Inflammatory macrophage (primary cell): Measurements from ENCODE around the gene FUT7.
"Not testable (repeated sequence)": the region's sequence is repeated elsewhere in the genome, so short reads cannot be mapped to it uniquely, and the experiment has no call there.

Experiments used
- DNase-seq, 2 donors: peaks; one replicate each; pipeline ENCODE4 v3.0.0-alpha.2; 2020 to 2022

The FUT7 gene

DNA sequence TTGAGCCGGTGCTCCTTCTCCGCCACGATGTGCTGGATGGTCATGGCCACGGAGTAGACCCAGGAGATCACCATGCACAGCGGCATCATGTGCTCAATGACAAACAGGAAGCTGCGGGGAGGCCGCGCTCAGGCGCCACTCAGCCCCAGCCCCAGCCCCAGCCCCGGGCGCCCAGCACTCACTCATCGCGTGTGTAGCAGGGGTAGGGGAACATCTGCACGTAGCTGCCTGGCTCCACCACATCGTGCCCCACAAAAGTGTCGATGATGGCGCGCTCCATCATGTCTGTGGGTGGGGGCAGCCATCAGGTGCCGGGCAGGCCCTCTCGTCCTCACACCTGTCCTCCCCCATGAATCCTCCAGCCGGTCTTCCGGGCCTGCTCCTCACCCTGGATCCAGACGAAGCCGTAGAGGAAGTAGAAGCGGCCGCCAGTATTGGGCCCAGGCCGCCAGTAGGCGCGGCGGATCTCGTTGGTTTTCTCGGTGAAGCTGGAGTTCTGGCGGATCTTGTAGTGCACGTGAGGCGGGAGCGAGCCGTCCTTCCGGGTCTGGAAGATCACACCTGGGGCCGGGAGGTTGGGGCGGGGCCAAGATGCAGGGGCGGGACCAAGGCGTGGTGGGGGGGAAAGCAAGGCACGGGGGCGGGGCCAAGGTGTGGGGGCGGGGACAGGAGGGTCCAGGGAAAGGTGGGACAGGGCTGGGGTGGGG lies 13.9 kb downstream of the FUT7 start:
- DNase-seq, result no peak

DNA sequence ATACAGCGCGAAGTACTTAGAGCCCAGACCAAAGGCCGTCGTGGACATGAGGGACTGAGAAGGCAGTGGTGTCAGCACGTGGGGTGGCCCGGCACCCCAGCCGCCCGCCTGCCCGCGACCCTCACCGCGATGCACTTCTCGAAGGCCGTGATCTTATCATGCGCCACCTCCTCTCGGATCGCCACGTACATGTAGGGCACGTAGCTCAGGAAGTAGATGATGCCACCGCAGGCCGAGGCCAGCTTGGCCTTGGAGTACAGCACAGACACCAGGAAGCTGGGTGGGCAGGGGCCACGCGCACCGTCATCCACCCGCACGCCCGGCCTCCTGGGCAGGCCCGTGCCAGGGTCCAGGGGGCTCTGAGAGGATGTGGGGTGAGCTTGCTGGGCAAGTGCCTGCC lies 14.8 kb downstream of the FUT7 start:
- DNase-seq, result no peak

DNA sequence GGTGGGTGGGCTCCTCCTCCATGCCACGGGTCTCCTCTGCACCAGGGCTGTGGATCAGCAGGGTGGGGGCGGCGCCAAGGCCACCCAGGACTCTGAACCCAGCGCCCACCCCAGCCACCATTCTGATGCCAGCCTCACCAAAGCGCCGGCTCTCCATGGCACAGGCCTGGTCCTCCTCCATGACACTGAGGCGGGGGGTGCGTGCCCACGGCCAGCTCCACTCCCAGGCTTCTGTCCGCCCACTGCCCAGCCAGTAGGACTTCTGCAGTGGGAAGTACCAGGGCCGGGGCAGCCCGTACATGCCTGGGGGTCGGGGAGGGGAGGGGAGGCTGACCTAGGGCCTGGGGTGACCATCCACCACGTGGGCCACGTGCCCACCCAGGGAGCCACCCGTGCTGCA lies 15.5 kb downstream of the FUT7 start:
- DNase-seq, result no peak

DNA sequence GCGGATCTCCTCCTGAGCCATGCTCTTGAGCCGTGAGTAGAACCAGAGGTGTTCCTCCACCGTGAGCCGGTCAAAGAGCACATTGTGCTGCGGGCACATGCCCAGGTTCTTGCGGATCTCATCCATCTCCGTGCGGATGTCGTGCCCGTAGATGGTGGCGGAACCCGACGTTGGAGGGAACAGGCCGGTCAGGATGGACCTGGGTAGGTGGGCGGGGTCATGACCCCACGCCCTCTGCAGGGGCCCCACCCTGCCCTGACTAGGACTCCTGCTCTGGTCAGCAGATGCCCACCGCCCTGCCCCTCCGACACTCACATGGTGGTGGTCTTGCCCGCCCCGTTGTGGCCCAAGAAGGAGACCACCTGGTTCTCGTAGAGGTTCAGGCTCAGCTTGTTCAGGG lies 15.9 kb downstream of the FUT7 start:
- DNase-seq, result no peak

DNA sequence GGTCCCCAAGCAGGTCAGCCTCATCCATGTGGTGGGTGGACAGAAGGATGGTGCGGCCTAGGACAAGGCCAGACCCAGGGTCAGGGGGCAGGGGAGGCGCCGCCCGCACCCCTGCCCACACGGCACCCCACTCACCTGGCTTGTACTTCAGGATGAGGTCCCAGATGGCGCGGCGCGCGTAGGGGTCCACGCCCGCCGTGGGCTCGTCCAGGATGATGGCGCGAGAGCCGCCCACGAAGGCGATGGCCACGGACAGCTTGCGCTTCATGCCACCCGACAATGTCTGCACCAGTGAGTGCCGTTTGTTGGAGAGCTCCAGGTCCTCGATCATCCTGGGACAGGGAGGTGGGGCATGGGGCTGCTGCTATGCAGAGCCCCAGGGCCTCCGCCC lies 16.4 kb downstream of the FUT7 start:
- DNase-seq, result no peak

DNA sequence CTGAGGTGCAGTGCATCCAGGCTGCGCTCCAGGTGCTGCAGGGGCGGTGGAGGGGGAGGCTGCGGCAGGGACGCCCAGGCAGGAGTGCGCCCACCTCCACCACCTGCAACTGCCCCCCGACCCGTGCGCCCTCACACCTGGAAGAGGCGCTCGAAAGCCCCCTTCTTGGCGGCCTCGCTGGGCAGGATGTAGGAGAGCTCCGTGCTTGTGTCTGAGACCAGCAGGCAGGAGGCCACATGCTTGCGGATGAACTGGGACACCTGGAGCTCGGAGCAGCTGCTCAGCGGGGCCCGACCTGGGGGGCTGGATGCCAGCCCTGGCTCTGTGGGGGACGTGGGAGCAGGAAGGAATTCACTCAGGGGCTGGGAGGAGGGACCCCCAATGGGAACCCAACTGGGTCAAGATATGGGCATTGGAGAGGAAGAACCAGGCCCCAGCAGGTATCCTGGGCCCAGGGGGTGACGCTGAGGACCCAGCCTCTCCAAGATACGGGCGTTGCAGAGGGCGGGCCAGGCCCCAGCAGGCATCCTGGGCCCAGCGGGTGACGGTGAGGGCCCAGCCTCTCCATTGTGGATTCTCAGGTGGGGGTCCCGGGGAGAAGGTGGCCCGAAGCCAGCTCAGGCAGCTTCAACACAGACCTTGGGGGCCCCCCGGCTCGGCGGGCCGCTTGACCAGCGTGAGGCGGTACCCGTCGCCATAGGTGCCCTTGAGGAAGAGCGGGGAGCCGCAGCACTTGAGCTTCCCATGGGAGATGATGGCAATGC lies 16.9 kb downstream of the FUT7 start:
- no peak for DNase-seq

DNA sequence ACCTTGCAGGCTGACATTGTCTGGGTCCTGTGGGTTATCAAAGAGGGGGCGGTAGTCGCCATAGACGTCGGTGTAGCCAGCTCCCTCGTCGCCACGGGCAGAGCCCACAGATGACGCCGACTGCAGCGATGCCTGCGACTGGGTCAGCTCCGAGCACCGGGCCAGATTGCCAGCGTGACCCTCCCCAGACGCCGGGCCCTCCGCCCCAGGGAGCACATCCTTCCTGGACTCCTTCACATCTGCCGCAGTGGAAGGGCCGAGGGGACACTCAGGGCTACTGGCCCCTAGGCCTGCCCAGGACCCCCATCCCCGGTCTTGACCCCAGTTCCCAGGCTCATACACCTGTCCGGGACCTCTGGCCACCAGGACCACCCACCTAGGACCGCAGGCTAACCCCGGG lies 17.7 kb downstream of the FUT7 start:
- DNase-seq, result no peak

DNA sequence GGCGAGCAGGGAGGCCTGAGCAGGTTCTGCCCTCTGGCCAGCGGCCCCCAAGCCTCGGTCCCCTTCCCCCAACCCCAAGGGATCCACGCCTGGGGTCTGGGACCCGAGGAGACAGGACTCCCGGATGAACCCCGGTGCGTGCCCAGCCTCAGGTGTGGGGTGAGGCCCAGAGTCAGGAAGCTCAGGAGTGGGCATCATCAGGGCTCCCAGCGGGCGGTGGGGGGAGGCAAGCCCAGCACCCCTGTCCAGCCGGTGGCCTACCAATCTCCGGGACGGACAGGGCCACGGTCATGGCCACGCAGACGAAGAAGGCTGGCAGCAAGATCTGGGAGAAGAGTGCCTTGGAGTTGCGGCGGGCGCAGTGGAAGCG lies 18.3 kb downstream of the FUT7 start:
- DNase-seq, result no peak

DNA sequence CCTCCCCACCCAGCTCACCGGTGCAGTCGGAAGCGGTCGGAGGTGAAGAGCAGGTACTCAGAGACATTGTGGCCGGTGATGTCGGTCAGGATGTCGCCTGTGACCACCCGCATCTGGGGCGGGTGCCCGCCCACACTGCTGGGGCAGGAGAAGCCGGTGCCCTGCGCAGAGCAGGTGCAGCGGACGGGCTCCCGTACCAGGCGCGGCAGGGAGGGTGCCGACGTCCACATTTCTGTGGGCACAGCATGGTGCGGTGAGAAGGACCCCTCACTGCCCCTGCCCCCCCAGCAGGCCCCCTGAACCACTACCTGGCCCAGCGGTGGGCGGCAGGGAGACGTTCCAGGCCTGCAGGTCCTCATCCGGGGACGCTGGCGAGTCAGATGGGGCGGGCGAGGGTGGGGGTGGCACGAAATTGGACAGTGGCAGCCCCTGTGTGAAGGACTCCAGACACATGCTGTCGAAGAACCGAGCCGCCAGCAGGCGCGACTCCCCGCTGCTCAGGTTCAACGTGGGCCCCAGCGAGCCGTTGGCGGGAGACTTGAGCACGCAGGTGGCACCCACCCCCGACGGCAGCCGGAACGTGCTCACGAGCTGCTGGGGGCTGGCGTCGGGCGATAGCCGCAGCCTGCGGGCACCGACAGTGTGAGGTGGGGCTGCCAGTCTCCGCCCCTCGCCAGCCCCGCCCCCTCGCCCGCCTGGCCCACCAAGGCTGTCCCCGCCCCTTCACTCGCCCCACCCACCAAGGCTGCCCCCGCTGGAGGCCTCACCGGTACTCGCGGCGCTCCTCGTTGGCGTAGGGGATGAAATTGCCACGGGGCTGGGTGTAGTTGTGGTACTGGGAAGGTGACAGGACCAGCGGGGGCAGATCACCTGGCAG lies 19.0 kb downstream of the FUT7 start:
- DNase-seq, result no peak

DNA sequence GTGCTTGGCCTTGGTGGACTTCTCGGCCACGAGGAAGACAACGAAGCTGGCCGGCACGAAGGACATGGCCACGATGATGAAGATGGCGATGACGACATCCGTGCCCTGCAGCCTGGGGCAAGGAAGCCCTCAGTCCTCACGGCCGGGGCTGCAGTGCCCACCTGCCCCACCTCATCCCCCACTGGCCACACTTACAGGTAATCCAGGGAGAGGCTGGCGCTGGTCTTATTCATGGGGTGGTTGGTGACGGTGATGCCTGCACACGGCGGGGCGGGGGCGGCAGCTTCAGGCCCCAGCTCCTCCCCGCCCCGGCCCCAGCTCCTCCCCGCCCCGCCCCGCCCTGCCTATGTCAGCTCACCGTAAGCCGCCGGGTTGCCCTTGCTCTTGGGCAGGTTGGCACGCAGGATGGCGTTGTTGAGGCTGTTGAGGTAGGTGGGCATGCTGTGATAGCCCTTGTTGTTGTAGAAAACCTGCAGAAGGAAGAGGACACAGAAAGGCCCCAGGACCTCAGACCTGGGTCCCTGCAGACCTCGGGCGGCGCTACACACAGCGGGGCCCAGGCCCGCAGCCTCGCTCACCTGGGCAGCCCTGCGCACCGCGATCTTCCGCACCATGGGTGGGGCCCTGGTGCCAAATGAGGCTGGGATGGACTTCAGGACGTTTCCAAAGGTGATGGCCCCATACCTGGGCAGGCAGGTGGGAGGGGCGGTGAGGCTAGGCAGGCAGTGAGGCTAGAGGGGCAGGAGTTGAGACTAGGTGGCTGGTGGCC lies 19.8 kb downstream of the FUT7 start:
- no peak for DNase-seq

DNA sequence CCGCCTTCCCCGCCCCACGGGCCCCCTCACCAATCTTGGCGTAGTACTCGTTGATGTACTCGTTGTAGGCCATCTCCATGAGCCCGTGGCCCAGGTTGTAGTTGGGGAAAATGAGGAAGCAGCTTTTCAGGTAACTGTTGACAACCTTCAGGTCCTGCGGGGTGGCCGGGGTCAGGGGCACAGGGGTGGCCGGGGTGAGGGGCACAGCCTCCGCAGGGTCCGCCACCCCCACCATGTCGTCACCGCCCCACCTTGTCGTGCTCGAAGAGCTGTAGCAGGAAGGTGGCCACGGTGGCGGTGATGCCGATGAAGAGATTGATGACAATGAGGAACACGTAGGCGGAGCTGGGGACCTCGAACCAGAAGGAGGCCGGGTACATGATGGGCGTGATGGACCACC lies 20.7 kb downstream of the FUT7 start:
- DNase-seq, result no peak

DNA sequence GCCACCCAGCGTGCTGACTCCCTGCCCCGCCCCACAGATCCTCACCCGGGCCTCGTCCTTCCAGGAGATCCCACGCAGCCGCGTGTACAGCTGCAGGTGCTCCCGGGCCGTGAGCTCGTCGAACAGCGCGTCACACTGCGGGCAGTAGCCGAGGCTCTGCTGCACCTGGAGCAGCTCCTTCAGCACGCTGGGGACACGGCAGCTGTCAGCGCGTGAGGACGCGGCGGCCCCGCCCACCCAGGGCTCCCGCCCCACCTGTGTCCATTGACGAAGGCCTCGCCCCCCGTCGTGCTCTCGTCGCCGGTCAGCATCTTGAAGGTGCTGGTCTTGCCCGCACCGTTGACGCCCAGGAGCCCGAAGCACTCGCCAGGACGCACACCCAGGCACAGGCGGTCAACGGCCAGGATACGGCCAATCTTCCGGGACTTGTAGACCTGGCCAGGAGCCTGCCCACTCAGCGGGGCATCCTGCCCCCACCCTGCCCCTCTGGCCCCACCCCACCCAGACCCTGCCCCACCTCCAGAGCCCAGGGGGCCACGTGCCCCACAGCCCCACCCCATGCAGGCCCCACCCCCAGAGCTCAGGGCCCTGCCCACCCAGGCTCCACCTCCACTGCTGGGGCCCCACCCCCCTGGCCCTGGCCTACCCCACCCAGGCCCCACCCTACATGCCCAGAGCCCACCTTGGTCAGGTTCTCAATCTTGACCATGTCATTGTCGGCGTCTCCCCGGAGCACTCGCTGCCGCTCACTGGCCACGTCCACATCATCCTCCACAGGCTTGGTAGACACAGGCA lies 21.8 kb downstream of the FUT7 start:
- no peak for DNase-seq

DNA sequence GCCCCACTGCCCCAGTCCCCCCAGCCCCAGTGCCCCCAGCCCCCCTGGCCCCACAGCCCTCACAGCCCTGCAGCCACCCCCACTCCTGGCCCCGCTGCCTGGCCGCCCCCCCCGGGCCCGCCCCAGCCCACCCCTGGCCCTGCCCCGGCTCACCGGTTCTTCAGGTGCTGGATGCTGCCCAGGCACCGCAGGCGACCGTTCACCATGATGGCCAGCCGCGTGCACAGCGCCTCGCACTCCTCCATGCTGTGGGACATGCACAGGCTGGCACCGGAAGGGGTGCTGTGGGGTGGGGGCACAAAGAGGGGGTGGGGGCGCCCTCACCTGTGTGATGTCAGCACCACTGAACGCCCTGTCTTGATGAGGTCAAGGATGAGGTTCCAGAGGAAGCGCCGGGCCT lies 22.7 kb downstream of the FUT7 start:
- DNase-seq, result no peak

DNA sequence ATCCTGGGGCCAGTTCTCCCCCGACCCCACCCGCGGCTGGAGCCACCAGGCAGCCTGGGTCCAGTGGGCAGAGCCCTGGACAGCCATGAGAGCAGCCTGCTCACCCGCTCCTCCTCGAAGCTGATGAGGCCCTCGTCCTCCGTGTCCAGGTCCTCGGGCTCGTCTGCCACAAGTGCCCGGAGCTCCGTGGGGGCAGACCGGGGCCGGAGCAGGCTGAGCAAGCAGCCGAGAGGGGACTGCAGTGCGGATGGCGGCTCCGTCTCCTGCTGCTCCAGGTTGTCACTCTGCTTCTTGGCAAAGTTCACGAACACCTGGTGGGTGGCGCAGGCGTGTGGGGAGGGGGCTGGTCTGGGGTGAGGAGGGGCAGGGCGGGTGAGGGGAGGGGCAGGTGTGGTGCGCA lies 23.6 kb downstream of the FUT7 start:
- no peak for DNase-seq

DNA sequence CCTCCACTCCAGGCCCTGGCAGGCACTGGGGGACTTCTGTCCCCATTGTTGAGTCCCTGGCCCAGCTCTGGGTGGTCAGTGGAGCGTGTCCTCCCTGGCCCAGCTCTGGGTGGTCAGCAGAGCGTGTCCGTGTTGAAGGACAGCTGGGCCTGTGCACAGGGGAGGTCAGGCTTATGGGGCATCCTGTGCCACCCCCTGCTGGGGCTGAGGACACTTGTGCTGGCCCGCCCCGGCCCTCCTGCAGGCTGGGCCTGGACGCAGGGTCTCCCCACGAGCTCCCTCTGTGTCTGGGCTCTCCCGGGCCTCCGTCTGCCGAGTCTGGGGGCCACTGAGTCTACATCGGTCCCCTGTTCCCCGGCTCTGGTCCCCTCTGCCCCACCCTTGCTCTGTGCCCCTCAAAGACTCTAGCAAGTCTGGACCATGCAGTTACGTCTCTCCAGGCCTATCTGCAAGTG lies 24.0 kb downstream of the FUT7 start:
- DNase-seq, result no peak

DNA sequence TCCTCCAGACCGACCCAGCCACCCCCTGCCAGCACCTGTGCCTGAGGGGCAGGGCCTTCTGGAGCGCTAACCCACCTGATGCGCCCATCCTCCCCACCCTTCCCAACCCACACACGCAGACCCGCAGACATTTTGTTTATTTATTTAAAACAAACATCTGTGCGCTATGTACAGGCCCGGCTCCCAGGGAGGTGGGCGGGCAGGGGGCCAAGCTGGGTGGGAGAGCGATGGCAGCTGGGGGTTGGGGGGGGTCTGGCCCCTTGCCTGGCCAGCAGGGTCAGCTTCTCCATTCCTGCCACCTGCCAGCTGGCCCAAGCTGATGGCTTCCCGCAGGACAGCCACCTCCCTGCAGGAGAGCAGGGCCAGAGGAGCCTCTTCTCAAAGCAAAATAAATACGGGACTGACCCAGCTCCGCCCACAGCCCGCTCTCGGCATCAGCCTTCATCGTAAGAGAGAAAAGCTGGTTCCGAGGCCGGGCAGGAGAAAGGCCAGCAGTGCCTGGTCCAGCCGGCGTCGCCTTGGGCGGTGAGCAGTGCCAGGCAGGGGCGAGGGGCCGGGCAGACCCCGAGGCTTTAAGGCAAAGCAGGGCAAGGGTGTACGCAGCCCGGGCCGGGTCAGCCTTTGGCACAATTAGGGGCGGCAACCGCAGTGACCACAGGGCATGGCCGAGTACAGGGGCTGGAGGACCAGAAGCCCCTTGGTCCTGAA lies 24.6 kb downstream of the FUT7 start:
- DNase-seq, result no peak

DNA sequence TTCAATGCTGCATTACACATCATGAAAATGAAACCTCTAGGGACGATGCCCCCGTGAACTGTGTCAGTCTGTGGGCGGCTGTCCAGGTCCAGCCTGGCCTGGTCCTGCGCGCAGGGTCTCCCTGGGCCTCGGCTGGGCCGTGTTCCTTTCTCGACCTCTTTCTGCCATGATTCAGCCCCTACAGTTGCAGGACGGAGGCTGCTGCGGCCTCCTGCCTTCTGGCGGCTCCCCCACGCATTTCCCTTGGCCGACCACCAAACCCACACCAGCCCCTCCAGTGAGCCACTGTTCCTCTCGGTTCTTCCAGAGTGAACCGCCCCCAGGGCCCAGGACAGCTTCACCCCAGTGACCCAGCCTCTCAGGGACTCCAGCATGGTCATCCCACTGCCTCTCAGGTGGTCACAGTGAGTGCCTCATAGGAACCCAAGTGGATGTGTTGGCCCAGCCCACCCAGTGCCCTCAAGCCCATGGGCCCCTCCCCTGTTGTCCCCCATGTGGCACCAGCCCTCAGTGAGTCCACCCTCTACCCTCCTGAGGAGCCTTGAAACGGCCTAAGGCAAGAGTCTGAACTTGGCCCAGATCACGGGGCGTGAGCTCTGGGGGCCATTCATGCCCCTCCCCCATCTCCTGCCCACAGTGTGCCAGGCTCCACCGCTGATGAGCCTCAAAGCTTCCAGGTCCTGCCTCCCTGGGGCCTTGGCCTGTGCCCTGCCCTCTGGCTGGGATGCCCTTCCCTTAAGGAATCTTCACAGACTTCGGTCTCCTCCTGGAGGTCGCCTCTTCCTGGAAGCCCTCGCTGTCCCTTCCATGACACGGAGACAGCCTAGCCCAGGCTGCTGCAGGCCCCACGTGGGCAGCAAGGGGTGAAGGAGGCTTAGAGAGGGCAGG lies 25.5 kb downstream of the FUT7 start:
- DNase-seq, result no peak

DNA sequence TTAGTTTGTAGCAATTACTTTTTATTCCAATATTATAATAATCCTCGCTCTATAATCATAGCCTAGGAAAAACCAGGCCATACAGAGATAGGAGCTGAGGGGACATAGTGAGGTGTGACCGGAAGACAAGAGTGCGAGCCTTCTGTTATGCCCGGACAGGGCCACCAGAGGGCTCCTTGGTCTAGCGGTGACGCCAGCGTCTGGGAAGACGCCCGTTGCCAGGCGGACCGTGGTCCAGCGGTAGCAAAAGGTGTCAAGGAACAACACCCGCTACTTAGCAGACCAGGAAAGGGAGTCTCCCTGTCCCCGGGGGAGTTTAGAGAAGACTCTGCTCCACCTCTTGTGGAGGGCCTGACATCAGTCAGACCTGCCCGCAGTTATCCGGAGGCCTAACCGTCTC lies 27.6 kb downstream of the FUT7 start:
- DNase-seq, result not testable (repeated sequence)

DNA sequence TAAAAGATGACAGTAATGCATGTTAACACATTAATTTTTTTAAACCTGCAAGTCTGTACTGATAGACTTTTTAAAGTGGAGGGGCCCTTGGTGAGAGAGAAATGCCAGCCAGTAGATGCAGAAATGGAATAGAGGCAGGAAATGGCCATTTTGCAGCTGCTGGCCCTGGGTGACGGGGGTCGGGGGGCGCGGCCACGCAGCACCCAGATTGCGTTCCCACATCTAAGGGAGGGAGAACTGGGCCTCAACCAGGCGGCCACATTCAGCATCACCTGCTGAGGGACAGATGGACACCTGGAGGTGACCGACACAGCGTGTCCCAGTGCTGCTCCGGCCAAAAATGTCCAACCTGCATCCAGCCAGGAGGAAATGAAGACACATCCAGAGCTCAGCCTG lies 29.2 kb downstream of the FUT7 start:
- no peak for DNase-seq
